ENCODE measurements around the gene AFDN. TPM values are rescaled to one million over a fixed set of nuclear protein-coding genes. Genes with fewer than 3 reads are reported as not detected.

Gene AFDN, protein sequence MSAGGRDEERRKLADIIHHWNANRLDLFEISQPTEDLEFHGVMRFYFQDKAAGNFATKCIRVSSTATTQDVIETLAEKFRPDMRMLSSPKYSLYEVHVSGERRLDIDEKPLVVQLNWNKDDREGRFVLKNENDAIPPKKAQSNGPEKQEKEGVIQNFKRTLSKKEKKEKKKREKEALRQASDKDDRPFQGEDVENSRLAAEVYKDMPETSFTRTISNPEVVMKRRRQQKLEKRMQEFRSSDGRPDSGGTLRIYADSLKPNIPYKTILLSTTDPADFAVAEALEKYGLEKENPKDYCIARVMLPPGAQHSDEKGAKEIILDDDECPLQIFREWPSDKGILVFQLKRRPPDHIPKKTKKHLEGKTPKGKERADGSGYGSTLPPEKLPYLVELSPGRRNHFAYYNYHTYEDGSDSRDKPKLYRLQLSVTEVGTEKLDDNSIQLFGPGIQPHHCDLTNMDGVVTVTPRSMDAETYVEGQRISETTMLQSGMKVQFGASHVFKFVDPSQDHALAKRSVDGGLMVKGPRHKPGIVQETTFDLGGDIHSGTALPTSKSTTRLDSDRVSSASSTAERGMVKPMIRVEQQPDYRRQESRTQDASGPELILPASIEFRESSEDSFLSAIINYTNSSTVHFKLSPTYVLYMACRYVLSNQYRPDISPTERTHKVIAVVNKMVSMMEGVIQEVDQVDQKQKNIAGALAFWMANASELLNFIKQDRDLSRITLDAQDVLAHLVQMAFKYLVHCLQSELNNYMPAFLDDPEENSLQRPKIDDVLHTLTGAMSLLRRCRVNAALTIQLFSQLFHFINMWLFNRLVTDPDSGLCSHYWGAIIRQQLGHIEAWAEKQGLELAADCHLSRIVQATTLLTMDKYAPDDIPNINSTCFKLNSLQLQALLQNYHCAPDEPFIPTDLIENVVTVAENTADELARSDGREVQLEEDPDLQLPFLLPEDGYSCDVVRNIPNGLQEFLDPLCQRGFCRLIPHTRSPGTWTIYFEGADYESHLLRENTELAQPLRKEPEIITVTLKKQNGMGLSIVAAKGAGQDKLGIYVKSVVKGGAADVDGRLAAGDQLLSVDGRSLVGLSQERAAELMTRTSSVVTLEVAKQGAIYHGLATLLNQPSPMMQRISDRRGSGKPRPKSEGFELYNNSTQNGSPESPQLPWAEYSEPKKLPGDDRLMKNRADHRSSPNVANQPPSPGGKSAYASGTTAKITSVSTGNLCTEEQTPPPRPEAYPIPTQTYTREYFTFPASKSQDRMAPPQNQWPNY (N-terminal part only)
- polyA plus RNA-seq (2011; rRNA removed) (20.7 and 26.6 TPM in 2 replicates), polyA minus RNA-seq (2011; rRNA and poly(A)+ RNA removed) (43.3 and 51.8 TPM in 2 replicates)

DNA sequence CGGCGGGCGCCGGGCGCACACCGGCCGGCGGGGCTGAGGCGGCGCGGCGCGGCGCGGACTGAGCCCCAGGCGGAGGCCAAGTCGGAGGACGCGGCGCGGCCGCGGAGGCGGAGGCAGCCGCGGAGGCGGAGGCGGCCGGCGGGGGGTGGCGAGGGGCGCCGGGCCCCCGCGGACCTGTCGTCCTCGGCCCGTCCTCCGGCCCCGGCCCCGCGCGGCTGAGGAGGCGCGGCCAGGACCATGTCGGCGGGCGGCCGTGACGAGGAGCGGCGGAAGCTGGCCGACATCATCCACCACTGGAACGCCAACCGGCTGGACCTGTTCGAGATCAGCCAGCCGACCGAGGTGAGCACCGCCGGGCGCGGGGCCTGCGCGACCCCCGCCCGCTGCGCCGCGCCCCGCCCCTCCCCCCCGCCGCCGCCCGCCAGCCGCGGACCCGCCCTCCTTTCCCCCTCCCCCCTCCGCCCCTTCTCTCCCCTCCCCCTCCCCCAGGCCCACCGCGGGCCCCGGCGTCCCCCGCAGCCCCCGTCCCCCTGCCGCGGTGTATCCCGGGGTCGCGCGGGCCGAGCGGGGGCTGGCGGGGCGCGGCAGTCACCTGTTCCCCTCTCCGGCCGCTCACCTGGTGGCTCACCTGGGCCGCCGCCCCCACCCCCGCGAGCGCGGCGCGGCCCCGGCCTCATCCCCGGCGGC lies at the start of gene AFDN:
AFDN (plus strand) TSS at position 16 of the 687 bp plus-strand sequence; CDS start at position 238, 222 bp downstream.
- no peak for DNase-seq (ENCODE audit: low read depth, low spot score)
- ChIA-PET POLR2A (no interaction called here), CTCF (interaction anchor here (3.9 kb wide), 1 partner anchor 72 kb away, joined by 19 read pairs; no protein-coding TSS in a partner anchor)
- peaks cover 2% of the 10 kb centered on the region for H3K27me3 ChIP-seq (ENCODE audit: control insufficient read depth, insufficient read depth, low read length)
- peak within 1 kb of the TSS; percentile 76 for H3K4me3 ChIP-seq (ENCODE audit: low read depth, low read length)
- no peak within 1 kb of the TSS for H3K27ac ChIP-seq (ENCODE audit: low read depth, low read length)
- H3K9me3 ChIP-seq (ENCODE audit: control insufficient read depth, insufficient read depth, low read length), result peaks cover 6% of the 10 kb centered on the region; the same call in 1 of the 2 replicates
- no peak for TF ChIP-seq CTCF (IDR thresholded peaks at IDR 0.05; ENCODE audit: low read depth, low read length)

DNA sequence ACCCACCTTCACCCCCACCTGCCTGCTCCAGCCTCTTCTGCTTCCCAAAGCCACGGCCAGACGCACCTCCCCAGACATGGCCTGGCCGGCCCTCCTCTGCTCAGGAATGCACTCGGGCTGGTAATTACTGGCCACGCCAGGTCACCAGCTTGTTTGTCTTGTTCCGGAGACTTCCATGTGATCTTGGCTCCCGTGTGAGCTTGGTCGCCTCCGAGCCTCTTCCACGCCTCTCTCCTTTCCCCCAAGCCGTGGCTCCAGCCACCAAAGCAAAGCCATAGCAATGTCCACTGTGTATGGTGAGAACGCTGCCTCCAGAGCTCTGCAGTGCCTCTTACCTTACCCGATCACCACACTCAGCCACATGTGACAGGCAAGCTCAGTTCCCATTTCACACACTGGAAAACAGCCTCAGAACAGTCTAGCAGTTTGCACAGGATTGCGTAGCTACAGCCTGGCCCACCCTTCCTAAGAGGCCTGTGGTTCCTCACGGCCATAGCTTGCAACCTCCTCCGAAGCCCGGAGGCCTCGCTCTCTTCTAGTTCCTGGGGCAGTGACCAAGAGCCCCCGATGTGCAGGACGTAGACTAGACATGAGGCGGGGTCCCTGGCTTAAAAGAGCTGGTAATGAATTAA lies 48.1 kb upstream of the AFDN start:
- TF ChIP-seq CTCF (IDR thresholded peaks at IDR 0.05; ENCODE audit: low read depth, low read length), result no peak
- H3K4me3 ChIP-seq (ENCODE audit: low read depth, low read length), result no peak overlapping the region
- ChIA-PET POLR2A (no interaction called here), CTCF (no interaction called here)
- no peaks in the 10 kb centered on the region for H3K27me3 ChIP-seq (ENCODE audit: control insufficient read depth, insufficient read depth, low read length)
- H3K27ac ChIP-seq (ENCODE audit: low read depth, low read length), result no peak overlapping the region
- DNase-seq (ENCODE audit: low read depth, low spot score), result no peak
- H3K9me3 ChIP-seq (ENCODE audit: control insufficient read depth, insufficient read depth, low read length), result no peaks in the 10 kb centered on the region; the same call in 1 of the 2 replicates

DNA sequence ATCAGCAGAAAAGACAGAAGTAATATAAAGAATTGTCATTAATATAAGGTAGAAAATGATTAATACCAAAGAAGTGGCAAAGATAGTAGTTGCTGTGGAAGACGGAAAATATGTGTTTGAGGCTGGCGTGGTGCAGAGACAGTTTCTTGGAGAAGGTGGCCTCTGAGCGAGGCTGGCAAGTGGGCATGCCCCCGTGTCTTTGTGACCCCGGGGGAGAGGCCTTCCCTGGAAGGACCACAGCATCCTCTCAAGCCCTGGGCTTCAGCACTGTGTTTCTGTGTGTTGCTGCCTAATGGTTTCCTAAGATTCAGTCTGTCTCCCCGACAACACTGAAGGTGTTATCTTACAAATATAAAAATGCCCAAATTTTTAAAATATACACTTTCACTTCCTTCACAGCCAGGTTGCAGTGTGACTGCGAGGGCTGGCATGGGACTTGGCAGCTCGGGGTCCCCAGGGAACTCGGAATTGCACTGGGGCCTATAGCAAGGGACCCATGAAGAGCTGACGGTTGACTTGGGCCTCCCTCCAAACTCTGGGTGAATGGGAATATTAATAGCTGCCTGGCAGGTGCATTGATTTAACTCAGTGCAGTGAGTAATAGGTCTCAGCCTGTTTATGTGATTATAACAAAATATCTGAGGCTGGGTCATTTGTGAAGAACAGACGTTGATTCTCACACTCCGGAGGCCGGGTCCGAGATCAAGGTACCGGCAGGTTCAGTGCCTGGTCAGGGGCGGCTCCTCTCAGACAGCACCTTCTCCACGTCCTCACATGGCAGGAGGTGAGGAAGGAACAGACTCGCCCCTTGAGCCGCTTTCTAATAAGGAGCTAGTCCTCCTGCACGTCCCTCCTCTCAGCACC lies 47.4 kb upstream of the AFDN start:
- H3K9me3 ChIP-seq (ENCODE audit: control insufficient read depth, insufficient read depth, low read length), result no peaks in the 10 kb centered on the region; the same call in 1 of the 2 replicates
- no peak overlapping the region for H3K27ac ChIP-seq (ENCODE audit: low read depth, low read length)
- no peaks in the 10 kb centered on the region for H3K27me3 ChIP-seq (ENCODE audit: control insufficient read depth, insufficient read depth, low read length)
- CTCF ChIA-PET, result no interaction called here
- POLR2A ChIA-PET, result no interaction called here
- no peak overlapping the region for H3K4me3 ChIP-seq (ENCODE audit: low read depth, low read length)
- no peak for DNase-seq (ENCODE audit: low read depth, low spot score)
- TF ChIP-seq CTCF (IDR thresholded peaks at IDR 0.05; ENCODE audit: low read depth, low read length), result no peak
